Measurements from ENCODE around the gene PVALEF. TPM values are rescaled to one million over a fixed set of nuclear protein-coding genes. Genes with fewer than 3 reads are reported as not detected.

PVALEF gene
- total and polyA plus RNA-seq, 7 donors = not detected

DNA sequence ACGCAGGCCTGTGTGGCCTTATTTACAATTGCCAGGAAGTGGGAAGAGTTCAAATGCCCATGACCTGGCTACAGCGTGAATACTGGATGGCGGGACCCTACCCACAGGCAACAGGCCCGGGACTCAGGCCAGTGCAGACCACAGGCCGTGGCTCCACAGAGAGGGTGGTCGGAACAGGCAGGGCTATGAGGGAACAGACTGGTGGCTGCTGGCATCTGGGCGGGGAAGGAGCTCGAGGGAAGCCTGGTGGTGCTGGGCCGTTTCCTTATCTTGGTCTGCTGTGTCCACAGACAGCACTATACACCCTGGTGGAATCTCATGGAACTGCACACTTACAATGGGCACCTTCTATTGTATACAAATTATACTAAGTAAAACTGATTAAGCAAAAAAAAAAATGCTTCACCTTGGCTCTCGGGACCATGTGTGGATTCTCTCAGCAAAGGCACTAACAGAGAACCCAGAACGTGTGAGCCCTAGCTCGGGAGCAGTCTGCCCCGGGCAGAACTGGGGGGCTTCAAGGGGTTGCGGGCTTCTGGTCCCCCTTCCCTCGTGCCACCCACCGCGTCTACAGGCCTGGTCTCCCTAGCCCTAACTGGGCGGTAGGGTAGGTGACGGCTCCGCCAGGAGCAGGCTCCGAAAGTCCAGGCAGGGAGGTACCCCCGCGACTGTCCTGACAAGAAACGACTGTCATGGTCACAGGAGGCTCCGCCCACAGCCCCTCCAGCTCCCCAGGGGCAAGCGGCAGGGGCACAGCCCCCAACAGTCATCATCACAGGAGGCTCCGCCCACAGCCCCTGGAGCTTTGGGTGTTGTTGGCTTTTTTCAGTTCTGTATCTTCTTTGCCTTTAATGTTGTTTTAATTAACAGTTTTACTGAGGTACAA is 35.6 kb downstream of the PVALEF start:
- no peaks in the 10 kb centered on the region for H3K9me3 ChIP-seq
- H3K4me1 ChIP-seq = no peaks in the 10 kb centered on the region
- intact Hi-C loops (cut with DNase I) = loop anchor here in 1 of 2 donors (5.0 kb wide), 1 partner anchor 59 kb away; no protein-coding TSS in a partner anchor
- 77 to 82% (median 78%) methylated on average over 25 to 27 of the region's 27 CpGs for WGBS, 3 donors
- no peaks in the 10 kb centered on the region for H3K27me3 ChIP-seq (ENCODE audit: insufficient read depth in 3 of 3, low read length in 2 of 3)
- H3K36me3 ChIP-seq (ENCODE audit: insufficient read depth in 1 of 2, low read depth in 1 of 2) = peaks cover 0 to 3% of the 10 kb centered on the region in 2 donors
- H3K27ac ChIP-seq = no peak overlapping the region
- no peak for DNase-seq
- TF ChIP-seq, protein P1, sequence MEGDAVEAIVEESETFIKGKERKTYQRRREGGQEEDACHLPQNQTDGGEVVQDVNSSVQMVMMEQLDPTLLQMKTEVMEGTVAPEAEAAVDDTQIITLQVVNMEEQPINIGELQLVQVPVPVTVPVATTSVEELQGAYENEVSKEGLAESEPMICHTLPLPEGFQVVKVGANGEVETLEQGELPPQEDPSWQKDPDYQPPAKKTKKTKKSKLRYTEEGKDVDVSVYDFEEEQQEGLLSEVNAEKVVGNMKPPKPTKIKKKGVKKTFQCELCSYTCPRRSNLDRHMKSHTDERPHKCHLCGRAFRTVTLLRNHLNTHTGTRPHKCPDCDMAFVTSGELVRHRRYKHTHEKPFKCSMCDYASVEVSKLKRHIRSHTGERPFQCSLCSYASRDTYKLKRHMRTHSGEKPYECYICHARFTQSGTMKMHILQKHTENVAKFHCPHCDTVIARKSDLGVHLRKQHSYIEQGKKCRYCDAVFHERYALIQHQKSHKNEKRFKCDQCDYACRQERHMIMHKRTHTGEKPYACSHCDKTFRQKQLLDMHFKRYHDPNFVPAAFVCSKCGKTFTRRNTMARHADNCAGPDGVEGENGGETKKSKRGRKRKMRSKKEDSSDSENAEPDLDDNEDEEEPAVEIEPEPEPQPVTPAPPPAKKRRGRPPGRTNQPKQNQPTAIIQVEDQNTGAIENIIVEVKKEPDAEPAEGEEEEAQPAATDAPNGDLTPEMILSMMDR (IDR thresholded peaks at IDR 0.05) = peak; percentile 37
- H3K4me3 ChIP-seq = no peak overlapping the region
- peak in 3 of 4 donors; percentile 42 to 65 (median 49) for ATAC-seq

DNA sequence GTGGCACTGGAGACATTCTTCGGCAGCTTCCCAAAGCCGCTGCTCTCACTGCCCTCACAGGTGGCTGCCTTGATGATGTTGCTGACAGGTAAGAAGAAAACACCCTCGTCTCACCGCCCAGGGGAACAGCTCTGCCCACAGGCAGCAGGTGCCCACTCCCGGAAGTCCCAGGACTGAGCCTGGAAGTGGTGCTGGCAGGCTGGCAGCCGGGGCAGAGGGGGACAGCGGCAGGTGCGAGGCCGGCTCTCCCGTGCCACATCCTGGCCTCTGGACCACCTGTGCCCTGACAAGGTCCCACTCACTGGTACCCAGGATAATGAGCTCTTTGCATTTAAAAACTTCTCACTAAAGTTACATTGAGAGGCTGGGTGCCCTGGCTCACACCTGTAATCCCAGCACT is 37.0 kb downstream of the PVALEF start:
- H3K36me3 ChIP-seq (ENCODE audit: insufficient read depth in 1 of 2, low read depth in 1 of 2) = peaks cover 0 to 3% of the 10 kb centered on the region in 2 donors
- H3K27ac ChIP-seq = no peak overlapping the region
- H3K4me3 ChIP-seq = no peak overlapping the region
- TF ChIP-seq, protein P1 (IDR thresholded peaks at IDR 0.05) = no peak
- DNase-seq = no peak
- no peaks in the 10 kb centered on the region for H3K4me1 ChIP-seq
- intact Hi-C loops (cut with DNase I) = loop anchor here in 1 of 2 donors (5.0 kb wide), 1 partner anchor 60 kb away; no protein-coding TSS in a partner anchor
- H3K27me3 ChIP-seq (ENCODE audit: insufficient read depth in 3 of 3, low read length in 2 of 3) = no peaks in the 10 kb centered on the region
- H3K9me3 ChIP-seq = no peaks in the 10 kb centered on the region
- no peak for ATAC-seq
- WGBS, 3 donors = 94 to 96% (median 95%) methylated on average over 10 of the region's 10 CpGs

DNA sequence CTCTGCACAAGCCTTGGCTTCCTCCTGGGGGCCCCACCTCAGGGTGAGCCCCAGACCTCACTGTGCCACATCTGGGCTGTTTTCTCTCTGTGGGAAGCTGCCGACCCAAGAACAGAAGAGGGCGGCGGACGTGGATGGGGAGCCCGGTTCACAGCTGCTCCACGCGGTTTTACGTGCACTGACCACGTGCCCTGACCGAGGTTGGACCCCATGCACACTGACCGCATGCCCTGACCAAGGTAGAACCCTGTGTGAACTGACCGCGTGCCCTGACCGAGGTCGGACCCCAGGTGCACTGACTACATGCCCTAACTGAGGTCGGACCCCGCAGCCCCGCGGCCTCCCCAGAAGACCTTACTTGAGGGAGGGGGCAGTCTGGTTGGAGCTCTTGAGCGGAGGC is 37.8 kb downstream of the PVALEF start:
- Histone ChIP-seq H3K27ac (no peak overlapping the region), H3K36me3 (ENCODE audit: insufficient read depth in 1 of 2, low read depth in 1 of 2) (peaks cover 0 to 3% of the 10 kb centered on the region in 2 donors), H3K9me3 (no peaks in the 10 kb centered on the region), H3K4me1 (no peaks in the 10 kb centered on the region), H3K27me3 (ENCODE audit: insufficient read depth in 3 of 3, low read length in 2 of 3) (no peaks in the 10 kb centered on the region), H3K4me3 (no peak overlapping the region)
- TF ChIP-seq, protein P1 (IDR thresholded peaks at IDR 0.05) = no peak
- DNase-seq (no peak), ATAC-seq (no peak)
- intact Hi-C loops (cut with DNase I) = loop anchor here in 1 of 2 donors (5.0 kb wide), 1 partner anchor 61 kb away; no protein-coding TSS in a partner anchor
- WGBS, 3 donors = 93 to 96% (median 95%) methylated on average over 20 of the region's 20 CpGs

DNA sequence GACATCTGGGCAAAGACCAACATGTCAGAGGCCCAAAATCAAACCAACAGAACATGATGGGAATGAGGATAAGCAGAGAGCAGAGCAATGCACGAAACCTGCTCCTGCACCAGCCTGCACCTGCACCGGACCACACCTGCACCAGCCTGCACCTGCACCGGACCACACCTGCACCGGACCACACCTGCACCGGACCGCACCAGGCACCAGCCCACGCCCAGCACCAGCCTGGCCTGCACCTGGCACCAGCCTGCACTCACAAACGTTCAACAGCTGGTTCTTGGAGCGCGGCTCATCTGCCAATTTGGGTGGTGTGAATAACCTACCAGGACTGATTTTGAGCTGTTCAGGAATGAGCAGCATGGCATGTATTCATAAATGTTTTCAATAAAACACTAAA is 39.3 kb downstream of the PVALEF start:
- ATAC-seq (no peak), DNase-seq (no peak)
- intact Hi-C loops (cut with DNase I) = loop anchor here in 1 of 2 donors (5.0 kb wide), 1 partner anchor 62 kb away; no protein-coding TSS in a partner anchor
- Histone ChIP-seq H3K27me3 (ENCODE audit: insufficient read depth in 3 of 3, low read length in 2 of 3) (no peaks in the 10 kb centered on the region), H3K27ac (no peak overlapping the region), H3K36me3 (ENCODE audit: insufficient read depth in 1 of 2, low read depth in 1 of 2) (peaks cover 0 to 3% of the 10 kb centered on the region in 2 donors), H3K4me1 (no peaks in the 10 kb centered on the region), H3K9me3 (no peaks in the 10 kb centered on the region), H3K4me3 (no peak overlapping the region)
- 80 to 84% (median 83%) methylated on average over 10 of the region's 10 CpGs for WGBS, 3 donors
- TF ChIP-seq, protein P1 (IDR thresholded peaks at IDR 0.05) = no peak
